HG02943 (cell line): ENCODE results near the gene DPY19L3.
A peak's percentile ranks its signal among the peaks of the same experiment; 100 is the strongest.
"Not testable (repeated sequence)": the region's sequence is repeated elsewhere in the genome, so short reads cannot be mapped to it uniquely, and the experiment has no call there.

Experiments
- ATAC-seq: cut with Tn5 transposase; IDR thresholded peaks from one replicate; pipeline ENCODE4 v1.9.1; 2021; ENCODE audit warnings: mild to moderate bottlenecking, low read depth, moderate library complexity; ENCODE audit not compliant: unreplicated experiment

DPY19L3 gene

DNA sequence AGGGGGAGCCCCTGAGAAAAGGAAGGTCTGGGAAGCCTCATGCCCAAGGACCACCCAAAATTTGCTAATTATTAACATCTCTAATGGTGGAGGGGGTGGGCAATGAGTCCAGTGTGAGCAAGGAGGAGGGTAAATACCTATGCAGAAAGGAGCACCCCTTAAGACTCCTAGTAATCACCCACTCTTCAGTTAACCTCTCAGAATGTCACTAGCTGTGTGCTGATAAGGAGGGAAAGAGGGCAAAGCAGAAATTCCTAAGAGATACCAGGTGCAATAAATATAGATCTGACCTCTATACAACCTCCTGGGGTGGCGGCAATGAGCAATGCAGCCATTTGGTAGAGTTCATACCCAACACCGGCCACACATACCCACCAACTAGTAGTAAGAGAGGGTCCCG, 12.7 kb upstream of the DPY19L3 start:
- no peak for ATAC-seq

DNA sequence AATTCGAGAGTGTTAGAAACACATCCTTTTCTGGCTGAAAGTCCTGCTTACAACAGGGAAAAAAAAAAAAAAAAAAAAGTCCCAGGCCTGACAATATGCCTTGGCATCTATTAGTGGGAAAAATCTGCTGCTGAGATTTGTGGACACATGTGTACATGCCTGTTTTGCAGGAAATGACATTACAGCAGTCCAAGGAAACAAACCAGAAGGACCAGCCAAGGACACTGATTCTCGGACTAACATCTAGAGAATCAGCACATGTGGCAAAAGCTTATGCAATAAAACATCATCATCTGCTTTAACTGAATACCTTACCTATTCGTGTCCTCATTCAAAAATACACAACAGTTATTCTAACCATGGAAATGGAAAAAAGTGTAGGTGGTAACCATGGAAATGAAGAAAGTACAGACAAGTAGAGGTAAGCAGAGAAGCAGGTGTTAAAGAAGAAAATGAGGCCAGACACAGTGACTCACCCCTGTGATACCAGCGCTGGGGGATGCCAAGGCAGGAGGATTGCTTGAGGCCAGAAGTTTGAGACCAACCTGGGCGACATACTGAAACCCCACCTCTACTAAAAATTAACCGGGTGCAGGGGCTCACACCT, 9.4 kb upstream of the DPY19L3 start:
- ATAC-seq = no peak

DNA sequence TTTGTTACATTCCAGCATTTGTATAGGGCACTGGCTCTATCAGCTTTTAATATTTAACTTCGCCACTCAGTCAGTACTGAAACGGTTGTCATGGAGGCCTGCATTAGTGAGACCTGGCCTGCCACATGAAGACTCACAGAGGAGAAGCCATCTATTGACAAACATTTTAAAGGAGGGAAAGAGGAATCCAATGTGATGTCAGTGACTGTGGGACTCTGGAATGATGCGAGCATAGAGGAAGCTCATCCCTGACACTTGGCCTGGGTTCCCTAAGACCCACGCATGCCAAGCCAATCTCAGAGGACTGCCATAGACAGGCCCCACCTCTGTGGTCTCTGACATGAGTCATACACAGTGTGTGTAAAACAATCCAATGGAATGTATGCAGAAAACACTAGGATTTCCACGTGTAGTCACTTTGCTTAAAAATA, 7.9 kb upstream of the DPY19L3 start:
- no peak for ATAC-seq

DNA sequence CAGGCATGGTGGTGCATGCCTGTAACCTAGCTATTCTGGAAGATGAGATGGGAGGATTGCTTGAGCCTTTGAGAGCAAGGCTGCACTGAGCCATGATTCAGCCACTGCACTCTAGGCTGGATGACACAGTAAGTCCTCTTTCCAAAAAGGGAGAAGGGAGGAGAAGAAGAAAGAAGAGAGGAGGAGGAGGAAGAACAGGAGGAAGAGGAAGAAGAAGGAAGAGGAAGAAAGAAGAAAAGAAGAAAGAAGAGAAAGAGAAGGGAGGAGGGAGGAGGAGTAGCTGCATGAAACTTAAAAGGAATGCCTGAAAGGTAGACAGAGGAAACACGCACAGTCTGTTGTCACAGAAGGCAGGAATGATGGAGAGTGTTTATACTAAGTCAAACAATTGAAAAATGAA, 3.6 kb upstream of the DPY19L3 start:
- ATAC-seq = no peak

DNA sequence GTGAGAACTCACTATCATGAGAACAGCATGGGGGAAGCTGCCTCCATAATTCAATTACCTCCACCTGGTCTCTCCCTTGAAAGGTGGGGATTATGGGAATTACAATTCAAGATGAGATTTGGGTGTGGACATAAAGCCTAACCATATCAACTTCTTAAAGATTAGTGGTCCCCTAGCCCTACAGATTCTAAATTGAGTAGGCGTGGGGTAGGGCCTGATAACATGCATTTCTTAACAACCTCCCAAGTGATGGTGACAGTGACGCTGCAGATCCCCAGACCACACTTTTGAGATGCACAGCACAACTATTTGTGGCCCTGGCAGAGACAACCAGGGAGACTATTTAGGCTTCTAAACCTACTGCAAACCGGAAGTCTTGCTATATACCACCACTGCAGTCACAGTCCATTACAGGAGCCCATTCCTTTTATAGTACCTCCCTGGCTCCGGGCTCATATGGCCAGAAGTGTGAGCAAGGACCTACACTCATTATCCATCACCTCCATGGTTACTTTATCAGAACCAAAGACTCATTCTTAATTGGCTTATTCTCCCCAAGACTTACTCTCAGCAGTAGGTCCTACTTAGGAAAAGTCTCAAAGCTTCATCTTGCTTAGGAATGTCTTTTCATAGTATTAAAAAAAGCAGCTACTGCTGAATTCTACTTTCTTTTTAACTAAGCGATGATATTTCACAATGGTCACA, 2.1 kb upstream of the DPY19L3 start:
- no peak for ATAC-seq

DNA sequence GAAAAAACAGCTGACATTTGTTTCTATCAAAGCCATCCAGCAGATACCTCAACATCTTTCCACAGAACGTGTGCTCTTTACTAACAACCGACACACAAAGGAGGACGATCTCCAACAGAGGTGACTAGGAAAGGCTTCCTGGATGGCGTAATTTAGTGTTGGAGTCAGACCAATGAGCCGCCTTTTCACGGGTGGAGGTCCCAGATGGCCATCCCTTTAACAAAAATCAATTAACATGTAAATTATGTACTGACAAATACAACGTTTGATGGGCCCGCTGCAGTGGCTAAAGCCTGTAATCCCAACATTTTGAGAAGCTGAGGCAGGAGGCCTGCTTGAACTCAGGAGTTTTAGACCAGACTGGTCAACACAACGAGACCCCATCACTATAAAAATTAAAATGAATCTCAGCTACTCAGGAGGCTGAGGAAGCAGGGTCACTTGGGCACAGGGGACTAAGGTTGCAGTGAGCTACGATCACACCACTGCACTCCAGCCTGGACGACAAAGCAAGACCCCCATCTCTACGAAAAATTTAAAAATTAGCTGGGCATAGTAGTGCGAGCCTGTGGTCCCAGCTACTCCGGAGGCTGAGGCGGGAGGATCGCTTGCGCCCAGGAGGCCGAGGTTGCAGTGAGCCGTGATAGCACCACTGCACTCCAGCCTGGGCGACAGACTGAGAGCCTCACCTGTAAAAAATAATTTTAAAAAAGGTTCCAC, 1.2 kb upstream of the DPY19L3 start:
- ATAC-seq = no peak

DNA sequence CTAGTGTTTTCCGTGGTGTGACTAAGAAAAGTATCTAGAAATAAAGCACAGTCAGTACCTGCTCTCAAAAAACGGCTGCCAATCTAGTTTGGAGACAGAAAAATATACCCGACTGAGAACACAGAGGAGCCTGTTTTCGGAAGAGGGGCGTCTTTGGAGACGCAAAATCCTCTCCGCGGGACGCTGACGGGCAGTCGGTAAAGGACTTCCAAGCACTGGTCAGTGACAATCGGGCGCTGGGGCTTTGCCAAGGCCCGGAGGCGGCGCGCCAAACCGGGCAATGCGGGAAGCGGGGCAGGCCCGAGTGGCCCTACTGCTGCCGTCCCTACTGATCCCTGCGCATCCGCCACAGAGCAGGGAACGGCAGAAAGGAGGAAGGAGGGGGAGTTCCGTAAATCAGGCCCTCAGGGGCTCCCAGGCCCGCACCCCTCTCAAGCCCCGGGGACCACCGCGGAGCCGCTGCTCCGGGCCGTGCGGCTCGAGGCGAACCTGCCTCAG, 588 bp upstream of the DPY19L3 start:
- ATAC-seq = peak; percentile 7

DNA sequence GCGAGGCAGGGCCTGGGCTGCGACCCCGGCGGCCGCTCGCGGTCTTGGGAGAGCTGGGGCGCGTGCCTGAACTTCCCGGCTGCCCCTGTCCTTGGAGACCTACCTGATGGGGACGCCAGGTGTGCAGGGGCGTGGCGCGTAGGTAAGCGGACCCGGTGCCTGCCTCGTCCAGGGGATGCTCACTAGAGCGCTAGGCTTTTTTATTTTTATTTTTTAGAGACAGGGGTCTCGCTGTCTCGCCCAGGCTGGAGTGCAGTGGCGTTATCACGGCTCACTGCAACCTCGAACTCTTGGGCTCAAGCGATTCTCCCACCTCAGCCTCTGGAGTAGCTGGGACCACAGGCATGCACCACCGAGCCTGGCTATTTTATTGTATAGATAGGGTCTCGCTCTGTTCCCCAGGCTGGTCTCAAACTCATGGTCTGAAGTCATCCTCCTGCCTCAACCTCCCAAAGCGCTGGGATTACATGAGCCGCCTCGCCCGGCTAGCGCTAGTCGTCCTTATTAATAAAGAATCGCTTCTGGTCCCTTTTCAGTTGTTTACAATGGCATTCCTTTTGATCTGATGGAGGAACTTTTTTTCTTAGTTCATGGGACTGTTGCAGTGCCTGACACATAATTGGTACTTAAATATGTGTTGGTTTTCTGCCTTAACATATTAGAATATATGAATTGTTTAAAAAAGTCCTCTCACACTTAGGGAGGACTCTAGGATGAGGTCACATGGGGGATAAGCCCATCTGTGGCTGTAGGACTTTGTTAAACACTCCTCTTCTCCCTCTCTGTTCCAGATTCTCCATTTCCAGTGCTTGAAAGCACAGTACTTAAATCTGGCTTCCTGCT, 812 bp downstream of the DPY19L3 start:
- no peak for ATAC-seq

DNA sequence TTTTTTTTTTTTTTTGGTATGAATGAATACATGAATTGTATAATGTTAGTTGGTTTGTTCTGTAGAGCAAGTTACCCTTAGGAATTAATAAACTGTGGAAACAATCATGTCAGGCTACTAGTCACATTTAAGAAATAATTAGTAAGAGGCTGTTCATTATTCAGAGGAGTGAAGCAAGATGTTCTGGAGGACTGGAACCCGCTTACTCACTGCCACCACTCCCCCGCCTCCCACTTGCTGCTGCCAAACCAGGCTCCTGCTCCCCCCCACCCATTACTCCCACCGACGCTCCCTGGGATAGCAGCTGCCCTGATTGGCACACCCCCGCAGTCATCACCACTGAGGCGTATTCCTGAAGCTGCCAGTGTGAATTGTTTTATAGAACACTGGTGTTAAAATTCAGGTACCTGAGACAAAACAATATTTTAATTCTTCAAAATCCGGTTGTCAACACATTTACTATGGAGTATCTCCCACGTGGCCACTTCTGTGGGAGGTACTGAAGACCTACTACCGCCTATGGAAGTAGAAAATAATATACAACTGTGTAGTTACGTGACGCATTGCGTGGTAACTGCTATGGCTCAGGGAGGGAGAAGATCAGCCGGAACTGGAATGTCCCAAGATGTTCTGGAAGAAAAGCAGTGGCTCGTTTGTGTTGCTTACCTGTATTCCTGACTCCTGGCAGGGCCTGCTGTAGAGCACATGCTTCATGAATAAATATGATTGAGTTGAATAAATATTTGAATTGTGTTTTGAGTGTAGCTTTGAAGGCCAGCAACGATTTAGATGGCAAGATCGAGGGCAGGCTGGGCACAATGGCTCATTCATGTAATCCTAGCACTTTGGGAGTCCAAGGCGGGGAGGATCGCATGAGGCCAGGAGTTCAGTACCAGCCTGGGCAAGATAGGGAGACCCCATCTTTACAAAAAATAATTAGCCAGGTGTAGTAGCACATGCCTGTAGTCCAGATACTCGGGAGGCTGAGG, 1.7 kb downstream of the DPY19L3 start:
- no peak for ATAC-seq

DNA sequence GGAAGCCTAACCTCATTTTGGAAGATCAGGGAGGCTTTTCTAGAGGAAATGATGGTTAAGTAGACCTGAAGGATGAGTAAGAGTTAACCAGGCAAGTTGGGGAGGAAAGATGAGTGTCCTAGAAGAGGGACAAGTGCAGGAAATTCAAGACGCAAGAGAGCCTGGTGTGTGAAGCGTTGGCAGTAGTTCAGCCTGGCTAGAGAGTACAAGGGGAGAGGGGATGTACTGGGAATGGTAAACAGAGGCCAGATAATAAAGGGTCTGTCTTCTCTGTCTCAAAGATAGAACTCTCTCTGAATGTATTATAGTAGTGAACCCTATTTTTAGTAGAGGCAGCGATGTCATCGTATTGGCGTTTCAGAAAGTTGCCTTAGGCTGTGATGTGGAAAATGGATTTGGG, 9.7 kb downstream of the DPY19L3 start:
- ATAC-seq = no peak

DNA sequence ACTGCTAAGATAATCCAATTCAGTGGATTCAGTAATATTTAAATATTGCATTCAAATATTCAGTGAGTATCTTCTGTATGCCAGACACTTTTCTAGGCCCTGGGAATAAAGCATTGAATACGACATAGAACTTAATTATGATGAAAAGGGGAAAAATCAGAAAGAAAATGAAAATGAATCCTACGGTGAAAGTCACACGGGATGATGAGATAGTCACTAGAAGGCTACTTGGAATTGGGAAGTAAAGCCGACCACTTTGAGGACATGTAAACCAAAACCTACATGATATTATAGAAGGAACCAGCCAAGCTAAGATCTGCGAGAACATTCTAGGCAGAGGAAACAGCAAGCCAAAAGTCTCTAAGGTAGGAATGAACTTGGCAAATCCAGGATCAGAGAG, 10.1 kb downstream of the DPY19L3 start:
- no peak for ATAC-seq

DNA sequence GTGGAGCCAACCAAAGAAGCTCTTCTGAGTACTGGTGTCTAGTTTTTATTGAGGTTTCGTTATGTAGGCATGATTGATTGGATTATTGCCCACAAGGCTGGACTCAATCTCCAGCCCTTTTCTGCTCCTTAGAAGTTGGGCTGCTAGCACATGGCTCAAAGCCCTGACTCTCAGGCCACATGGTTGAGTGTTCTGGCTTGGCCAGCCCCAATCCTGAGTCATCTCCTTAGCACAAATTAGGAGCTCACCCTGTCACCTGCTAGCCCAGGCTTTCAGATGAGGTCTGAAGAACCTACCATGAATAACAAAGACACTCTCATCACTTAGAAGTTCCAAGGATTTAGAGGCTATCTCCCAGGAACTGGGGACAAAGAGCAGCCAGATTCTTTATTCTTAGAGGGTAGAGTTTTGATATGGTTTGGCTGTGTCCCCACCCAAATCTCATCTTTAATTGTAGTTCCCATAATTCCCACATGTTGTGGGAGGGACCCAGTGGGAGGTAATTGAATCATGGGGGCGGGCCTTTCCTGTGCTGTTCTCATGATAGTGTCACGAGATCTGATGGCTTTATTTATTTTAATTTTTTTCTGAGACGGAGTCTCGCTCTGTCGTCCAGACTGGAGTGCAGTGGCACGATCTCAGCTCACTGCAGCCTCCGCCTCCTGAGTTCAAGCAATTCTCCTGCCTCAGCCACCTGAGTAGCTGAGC, 11.3 kb downstream of the DPY19L3 start:
- no peak for ATAC-seq

DNA sequence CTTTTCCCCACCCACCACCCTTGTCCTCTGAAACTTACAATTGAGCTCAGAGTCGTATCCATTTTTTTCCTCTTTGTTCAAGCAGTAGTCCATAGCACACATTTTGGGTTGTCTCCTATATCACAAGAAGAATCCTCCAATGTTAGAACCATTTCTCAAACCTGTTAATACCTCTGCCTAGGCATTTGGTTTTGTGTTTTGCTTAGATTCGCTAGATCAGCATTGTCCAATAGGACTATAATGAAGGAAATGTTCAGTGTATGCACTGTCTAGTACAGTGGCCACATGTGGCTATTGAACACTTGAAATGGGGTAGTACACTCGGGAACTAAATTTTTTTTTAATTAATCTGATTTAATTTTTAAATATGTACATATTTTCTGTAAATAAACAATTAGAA, 12.6 kb downstream of the DPY19L3 start:
- no peak for ATAC-seq

DNA sequence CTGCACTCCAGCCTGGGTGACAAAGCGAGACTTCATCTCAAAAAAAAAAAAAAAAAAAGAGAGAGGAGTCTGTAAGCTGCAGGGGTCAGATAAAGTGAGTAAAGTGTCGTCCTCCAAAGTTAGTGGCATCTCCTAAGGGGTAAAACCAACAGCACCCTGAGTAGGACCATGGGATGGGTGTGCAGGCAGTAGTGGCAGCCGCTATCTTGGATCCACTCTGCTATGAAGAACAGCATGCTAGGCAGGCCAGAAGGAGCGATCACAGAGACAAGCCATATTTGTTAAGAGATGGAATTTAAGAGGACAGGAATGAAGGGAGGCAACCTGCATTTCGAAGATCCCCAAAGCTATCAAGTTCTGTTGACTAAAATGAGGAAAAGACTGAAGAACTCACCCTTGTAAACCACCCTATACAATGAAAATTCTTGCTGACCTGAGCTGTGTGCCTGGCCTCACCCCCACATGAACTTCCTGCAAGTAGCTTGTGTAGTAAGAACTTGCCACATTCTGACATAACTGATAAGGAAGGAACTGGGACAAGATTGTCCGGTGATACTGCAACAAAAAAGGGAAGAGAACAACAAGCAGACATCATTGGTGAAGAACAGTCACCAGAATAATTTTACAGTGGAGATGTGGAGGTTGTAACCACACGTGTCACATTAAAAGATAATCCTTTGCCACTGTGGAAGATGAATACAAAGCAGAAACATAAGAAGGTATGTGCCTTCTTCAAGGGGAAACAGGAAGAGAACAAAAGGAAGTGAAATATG, 16.2 kb downstream of the DPY19L3 start:
- ATAC-seq = no peak

DNA sequence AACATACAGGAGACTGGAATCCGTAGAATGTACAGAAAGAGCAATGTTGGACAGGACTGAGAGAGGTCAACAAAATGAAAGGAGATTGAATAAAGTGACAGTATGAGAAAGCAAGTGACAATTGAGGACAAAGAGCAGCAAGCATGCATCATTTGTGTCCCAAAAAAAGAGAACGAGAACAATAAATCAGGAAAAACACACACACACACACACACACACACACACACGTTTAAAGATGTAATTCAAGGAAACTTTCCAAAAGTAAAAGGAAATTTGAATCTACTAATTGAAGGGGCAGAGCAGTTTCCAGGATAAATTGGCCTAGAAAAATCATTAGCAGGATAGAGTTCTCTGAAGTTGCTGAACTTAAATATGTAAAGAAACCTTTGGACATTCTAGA, 16.9 kb downstream of the DPY19L3 start:
- no peak for ATAC-seq

DNA sequence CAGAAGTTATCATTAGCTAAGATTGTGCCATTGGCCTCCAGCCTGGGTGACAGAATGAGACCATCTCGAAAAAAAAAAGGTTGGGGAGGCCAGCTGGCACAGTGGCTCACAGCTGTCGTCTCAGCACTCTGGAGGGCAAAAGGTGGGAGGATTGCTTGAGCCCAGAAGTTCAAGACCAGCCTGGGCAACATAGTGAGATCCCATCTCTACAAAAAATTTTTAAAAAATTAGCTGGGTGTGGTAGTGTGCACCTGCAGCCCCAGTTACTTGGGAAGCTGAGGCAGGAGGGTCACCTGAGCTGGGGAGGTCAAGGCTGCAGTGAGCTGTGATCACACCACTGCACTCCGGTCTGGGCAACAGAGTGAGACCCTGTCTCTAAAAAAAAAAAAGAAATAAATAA, 18.4 kb downstream of the DPY19L3 start:
- ATAC-seq = not testable (repeated sequence)

DNA sequence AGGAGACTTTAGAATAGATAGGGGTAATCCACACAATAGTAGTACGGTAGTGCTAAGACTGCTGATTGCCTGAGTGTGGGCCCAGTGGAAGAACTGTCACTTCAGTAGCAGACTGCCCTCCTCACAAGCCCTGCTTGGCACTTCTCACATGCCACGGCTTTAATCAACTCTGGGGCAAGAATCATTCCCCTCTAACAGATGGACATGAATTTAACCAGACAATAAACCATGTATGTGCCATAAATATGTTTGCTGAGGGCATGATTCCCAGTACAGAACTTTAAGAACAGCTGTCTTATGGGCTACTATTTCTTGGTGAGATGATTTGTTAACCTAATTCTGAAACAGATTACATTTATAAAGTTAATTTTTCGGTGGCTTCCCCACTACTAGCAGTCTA, 22.0 kb downstream of the DPY19L3 start:
- no peak for ATAC-seq

DNA sequence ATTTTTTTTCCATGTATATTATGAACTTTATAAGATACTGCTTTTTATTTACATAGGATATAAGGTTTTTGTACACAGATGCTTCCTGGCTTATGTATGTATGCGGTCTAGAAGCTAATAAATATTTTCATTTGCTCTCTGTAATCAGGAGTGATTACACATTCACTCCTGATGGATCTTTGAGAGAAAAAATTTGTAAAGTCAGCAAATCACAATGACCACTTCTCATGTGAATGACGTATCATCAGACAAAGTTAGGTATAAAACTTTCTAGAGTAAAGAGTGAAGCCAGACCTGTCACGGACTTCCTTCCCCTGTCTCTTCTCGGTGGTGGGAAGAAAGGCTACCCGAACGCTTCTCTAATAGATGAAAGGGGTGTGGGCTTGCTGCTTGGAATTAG, 31.1 kb downstream of the DPY19L3 start:
- ATAC-seq = no peak
